ENCODE results near the gene SIMC1.
A peak's percentile ranks its signal among the peaks of the same experiment; 100 is the strongest.

SIMC1 gene

GRCh38 chr5:176364765-176365350 is 126.6 kb downstream of the SIMC1 start:
- no peak for DNase-seq

DNA sequence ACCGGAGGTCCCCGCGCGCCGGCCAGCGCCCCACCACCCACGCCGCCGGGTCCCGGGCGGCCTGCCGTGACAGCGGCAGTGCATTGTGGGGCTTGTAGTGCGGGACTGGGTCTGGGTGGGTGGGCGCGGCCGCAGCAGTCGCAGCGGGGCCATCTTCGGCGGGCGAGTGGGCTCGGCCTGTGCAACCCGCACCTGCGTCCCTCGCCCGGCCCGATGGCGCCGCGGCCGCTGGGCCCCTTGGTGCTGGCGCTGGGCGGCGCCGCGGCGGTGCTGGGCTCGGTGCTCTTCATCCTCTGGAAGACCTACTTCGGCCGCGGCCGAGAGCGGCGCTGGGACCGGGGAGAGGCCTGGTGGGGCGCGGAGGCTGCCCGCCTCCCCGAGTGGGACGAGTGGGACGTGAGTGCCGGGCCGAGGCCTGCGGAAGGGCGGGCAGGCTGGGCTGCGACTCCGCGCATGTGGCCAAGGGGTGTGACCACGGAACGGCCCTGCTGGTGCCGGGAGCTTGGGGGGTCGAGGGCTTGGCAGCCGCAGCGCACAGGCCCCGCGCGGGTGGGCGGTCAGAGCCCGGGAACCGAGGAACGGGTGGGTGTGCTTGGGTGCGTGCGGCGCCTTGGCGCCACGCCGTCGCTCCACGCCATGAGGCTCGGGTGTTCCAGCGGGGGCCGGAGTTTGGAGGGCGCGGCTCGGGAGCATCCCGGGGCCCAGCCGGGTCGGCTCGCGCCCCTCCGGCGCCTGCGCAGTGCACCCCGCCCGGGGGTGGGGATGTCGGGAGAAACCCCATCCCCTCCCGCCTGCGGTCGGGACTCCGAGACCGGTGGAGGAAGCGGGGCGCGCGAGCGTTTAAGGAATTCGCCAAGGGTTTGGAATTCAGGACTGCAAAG is 127.4 kb downstream of the SIMC1 start, which contains the start of gene ARL10:
TSS of gene ARL10 (plus strand) at position 137 of the 881 bp plus-strand sequence. CDS start at position 214, 77 bp downstream.
- peak; percentile 80 for DNase-seq

DNA sequence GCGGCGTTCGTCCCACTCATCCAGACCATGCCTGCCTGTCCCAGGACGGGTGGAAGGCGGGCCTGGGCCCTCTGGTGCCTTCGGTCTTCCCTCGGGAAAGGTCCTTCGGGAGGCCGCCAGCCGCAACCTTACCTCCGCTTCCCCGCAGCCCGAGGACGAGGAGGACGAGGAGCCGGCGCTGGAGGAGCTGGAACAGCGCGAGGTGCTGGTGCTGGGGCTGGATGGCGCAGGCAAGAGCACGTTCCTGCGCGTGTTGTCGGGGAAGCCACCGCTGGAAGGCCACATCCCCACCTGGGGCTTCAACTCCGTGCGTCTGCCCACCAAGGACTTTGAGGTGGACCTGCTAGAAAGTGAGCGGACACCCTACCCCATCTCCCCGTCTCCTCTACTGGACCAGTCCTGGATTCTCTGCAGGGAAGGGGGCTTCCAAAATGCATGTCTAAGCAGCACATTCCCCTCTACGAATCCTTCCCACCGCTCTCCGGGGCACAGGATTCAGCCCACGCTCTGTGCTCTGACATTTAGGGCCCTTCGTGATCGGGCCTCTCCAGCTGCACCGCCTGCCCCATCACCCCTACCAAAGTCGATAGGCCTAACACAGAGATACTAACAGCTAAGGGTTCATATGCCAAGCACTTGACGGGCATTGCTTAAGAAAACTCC is 128.1 kb downstream of the SIMC1 start:
- no peak for DNase-seq

- DNase-seq, result no peak
Measured at GRCh38 chr5:176368726-176369125, 130.5 kb downstream of the SIMC1 start.

- DNase-seq, result no peak
Measured at GRCh38 chr5:176369934-176370711, 131.9 kb downstream of the SIMC1 start.

DNA sequence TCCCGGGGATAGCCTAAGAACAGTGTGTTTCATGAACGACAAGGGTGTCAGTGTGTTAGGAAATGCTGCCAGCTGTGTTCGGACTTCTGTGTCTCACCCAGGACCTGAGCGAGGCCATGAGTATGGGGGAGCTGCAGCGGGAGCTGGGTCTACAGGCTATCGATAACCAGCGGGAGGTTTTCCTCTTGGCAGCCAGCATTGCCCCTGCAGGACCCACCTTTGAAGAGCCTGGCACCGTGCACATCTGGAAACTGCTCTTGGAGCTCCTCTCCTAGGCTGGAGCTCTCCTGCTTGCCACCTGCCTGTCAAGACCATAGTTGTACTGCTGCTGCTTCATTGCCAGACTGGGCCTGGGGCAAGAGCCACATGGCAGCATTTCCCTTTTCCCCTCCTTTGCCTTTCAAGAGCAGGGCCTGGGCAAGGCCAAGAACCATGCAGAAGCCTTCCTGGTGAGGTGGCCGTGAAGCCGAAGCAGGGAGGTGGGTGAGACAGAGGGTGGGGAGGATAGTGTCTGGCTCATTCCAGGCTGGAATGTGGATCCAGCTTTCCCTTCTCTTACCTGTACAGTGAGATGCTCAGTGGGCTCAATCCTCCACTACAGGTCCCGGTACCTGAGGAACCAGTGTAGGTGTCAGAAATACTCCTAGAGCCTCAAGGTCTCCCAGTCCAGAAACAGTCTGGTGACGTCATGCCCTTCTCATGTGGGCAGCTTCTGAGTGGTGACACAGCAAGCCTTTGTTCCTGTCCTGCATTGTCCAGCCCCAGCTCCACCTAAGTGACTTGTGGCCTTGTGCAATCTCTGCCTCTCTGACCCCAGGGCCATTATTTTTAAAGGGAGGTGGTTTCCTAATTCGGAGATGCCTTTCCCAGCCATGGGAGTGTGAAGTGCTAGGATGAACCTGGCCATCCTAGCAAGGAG is 133.7 kb downstream of the SIMC1 start:
- DNase-seq, result no peak

GRCh38 chr5:176373100-176373818 is 135.0 kb downstream of the SIMC1 start:
- DNase-seq, result no peak

GRCh38 chr5:176379881-176380280 is 141.7 kb downstream of the SIMC1 start:
- DNase-seq, result no peak

GRCh38 chr5:176381423-176381822 is 143.2 kb downstream of the SIMC1 start:
- DNase-seq, result no peak

- DNase-seq, result no peak
Measured at GRCh38 chr5:176381979-176382378, 143.8 kb downstream of the SIMC1 start.

DNA sequence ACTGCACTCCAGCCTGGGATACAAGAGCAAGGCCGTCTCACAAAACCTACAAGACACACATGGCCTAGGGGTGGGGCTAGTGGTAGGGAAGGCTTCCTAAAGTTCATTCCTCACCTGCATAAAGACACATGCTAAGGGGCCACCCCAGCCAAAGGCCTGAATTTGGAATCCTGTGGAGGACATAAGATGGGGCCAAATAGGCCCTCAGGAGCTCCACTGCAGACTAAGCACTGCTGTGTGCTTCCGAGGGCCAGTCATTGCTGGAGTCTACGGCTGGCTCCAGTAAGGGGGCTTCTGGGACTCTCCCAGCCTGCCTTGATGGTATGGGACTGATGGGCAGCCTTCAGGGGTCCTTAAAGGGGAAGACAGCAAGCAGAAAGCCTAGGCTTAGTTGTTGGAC is 144.5 kb downstream of the SIMC1 start:
- DNase-seq, result no peak

- no peak for DNase-seq
Measured at GRCh38 chr5:176383248-176383905, 145.2 kb downstream of the SIMC1 start.

DNA sequence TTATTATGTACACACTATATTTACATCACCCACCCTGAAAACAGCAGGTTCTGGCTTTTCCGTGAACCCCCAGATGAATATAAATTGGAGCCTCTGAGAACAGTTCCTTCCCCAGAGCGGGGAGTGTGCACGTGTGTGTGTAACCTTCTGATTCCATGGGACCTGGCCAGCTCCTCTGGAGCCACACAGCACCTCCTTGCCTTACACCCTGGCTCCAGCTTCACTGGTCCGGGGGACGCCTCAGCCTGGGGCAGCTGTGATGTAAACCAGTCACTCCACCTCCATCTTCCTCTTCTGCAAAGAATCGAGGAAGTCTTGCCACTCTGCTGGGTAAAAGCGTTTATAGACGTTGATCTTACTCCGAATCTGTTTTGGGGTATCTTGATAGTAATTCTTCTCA is 145.7 kb downstream of the SIMC1 start:
- DNase-seq, result no peak

GRCh38 chr5:176384366-176384930 is 146.2 kb downstream of the SIMC1 start:
- DNase-seq, result no peak

- no peak for DNase-seq
Measured at GRCh38 chr5:176384991-176385390, 146.8 kb downstream of the SIMC1 start.

DNA sequence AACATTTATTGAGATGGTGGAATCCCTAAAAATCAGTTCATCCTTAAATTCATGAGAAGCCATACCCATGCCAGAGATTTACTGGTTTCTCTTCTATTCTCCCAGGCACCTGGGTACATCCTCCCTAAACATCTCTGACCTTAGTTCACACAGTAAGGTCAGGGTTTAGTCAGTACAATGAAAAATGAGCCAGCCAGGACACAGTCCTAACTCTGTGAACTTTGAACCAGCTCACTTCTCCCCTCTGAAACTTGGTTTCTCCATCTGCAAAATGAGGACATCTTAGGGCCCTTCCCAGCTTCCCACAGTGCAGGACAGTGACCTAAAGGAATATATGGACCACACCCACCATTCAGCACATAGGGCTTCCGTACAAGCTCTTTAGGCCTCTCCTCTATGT is 148.3 kb downstream of the SIMC1 start:
- DNase-seq, result no peak

DNA sequence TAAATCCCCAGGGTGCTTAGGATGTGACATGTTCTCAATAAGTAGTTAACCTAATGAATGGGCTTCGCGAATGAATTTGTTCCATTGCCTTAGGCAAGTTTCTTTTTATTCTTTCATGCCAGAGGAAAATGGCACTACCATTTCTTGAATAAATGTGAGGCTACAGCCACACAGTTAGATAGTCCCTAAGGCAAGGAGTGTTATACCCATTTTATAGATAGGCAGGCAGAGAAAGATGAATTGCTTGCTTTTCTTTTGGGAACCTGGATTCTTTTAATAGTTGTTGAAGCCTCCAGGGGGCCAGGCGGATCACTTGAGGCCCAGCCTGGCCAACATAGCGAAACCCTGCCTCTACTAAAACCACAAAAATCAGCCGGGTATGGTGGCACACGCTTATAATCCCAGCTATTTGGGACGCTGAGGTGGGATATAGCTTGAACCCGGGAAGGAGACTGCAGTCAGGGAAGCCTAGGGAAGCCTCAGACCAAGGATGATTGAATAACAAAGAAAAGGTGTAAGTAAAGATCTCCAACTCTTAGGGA is 149.2 kb downstream of the SIMC1 start:
- DNase-seq, result no peak

DNA sequence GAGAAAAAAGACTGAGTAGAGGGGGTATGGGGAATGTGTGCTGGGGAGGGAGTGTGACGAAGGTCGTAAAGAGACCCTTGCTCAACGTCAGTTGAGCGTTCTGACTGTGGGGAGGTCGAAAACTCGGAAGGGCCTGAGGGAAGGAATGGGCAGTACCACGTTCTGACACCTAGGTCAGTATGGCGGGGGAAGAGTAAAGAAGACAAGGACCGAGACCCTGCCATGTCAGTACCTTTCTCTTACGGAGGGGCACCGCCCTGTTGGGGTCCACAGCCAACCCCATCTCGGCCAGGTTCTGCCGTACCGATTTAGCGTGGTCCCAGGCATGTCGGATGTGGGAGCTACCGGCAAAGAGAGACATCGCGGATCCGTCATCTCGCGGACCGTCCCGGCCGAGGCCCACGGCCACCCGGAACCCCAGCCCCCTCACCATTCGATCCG is 149.8 kb downstream of the SIMC1 start:
- DNase-seq, result peak; percentile 69

GRCh38 chr5:176388444-176389134 is 150.4 kb downstream of the SIMC1 start, which contains the start of the genes HIGD2A and NOP16:
Gene HIGD2A (plus strand): TSS chr5:176388751. CDS start chr5:176388820, 69 bp downstream.
Gene NOP16 (minus strand): TSS chr5:176388598. CDS start chr5:176388539, 59 bp downstream.
- DNase-seq, result peak; percentile 98
